AG04450 (cell line): ENCODE measurements around the gene ENKD1. TPM values are rescaled to one million over a fixed set of nuclear protein-coding genes. Genes with fewer than 3 reads are reported as not detected.
A peak's percentile ranks its signal among the peaks of the same experiment; 100 is the strongest.

Source experiments
- CTCF ChIA-PET: fragments of 300-600, 350-600 bp; formaldehyde crosslinking; extraction: SDS; loops from one replicate; lab custom pipeline; 2022; ENCODE audit warnings: antibody characterized with exemption, inconsistent platforms; lab: Charles Lee
- POLR2A ChIA-PET: fragments of 350-600 bp; formaldehyde crosslinking; extraction: SDS; loops from one replicate; lab custom pipeline; 2021; ENCODE audit warnings: antibody characterized with exemption, inconsistent platforms; lab: Yijun Ruan, JAX
- DNase-seq: peaks from one replicate; pipeline ENCODE4 v3.0.0-alpha.2; 2011; ENCODE audit warnings: low read depth, low spot score
- H3K27ac ChIP-seq: one replicate; pipeline ENCODE4 v1.5.1; 2012; ENCODE audit warnings: low read depth, low read length, control low read depth
- H3K27me3 ChIP-seq: one replicate; pipeline ENCODE4 v1.6.0; 2012; ENCODE audit warnings: low read length; ENCODE audit not compliant: control insufficient read depth, insufficient read depth
- H3K4me3 ChIP-seq: 2 replicates; pipeline ENCODE4 v1.5.1; 2011; ENCODE audit warnings: mild to moderate bottlenecking, low read depth, low read length, control low read depth
- H3K9me3 ChIP-seq: 2 replicates; pipeline ENCODE4 v1.5.1; 2012; ENCODE audit warnings: low read length; ENCODE audit not compliant: control insufficient read depth, insufficient read depth
- polyA plus RNA-seq: library from polyadenylated mRNA; depleted of rRNA; stranded (reverse); fragments of >200 nt; gene quantifications from 2 replicates; pipeline ENCODE4 v1.2.3, GENCODE V29; 2011
- TF ChIP-seq, protein P1 (sequence below): IDR thresholded peaks from 2 replicates; pipeline ENCODE4 v1.5.1; 2011; ENCODE audit warnings: low read depth, low read length, control low read depth, inconsistent platforms

ENKD1 gene
- polyA plus RNA-seq, 1 experiment = 3.6 TPM

DNA sequence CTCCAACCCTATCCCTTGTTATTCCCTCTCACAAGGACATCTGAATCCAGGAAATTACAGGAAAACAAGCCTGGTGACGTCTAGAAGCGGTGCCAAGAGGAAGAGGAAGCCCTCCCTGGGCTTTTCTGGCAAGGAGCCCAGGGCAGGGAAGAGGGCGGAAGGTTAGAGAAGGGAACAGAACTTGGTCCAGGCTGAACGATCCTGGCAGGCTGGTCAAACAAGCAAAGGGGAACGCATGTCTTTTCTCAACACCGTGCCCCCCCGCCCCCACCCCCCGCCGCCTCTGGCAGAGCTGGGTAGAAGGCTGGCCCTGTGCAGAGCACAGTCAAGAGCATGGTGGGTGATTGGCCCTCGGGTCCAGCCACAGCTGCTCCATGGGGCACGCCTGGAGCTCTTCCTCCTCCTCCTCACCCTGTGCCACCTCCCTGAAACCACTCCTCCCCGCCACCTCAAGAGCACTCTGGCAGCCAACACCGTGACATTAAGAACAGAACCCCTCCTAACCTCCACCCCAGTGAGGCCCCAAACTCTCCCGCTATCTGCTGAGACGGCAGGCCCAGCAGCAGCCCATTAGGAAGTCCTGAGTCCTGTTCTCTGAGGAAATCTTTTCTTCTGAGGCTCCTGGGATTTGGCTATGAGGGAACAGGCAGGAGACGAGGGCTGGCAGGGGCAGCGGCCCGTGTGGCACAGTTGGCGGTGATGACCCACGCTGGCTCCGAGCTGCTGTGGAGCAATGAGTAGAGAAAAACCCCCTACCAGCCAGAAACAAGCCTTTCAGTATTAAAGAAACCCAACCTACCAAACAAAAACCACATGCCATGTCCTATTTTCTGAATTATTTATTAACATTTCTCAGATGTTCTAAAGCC lies 7.4 kb upstream of the ENKD1 start:
- H3K9me3 ChIP-seq = no peaks in the 10 kb centered on the region
- H3K27me3 ChIP-seq = no peaks in the 10 kb centered on the region
- POLR2A ChIA-PET = interaction anchor here (0.5 to 0.6 kb wide), 2 partner anchors 59 to 168 kb away, joined by 3 to 8 read pairs; no protein-coding TSS in a partner anchor
- H3K27ac ChIP-seq = peak overlapping the region; percentile 11
- DNase-seq = no peak
- TF ChIP-seq, protein P1, sequence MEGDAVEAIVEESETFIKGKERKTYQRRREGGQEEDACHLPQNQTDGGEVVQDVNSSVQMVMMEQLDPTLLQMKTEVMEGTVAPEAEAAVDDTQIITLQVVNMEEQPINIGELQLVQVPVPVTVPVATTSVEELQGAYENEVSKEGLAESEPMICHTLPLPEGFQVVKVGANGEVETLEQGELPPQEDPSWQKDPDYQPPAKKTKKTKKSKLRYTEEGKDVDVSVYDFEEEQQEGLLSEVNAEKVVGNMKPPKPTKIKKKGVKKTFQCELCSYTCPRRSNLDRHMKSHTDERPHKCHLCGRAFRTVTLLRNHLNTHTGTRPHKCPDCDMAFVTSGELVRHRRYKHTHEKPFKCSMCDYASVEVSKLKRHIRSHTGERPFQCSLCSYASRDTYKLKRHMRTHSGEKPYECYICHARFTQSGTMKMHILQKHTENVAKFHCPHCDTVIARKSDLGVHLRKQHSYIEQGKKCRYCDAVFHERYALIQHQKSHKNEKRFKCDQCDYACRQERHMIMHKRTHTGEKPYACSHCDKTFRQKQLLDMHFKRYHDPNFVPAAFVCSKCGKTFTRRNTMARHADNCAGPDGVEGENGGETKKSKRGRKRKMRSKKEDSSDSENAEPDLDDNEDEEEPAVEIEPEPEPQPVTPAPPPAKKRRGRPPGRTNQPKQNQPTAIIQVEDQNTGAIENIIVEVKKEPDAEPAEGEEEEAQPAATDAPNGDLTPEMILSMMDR = no peak
- H3K4me3 ChIP-seq = no peak overlapping the region
- CTCF ChIA-PET = interaction anchor here (0.5 to 11.4 kb wide), 9 partner anchors 9 to 359 kb away, joined by 3 to 181 read pairs (median 7); partner anchors contain the start of genes RANBP10 and TSNAXIP1

DNA sequence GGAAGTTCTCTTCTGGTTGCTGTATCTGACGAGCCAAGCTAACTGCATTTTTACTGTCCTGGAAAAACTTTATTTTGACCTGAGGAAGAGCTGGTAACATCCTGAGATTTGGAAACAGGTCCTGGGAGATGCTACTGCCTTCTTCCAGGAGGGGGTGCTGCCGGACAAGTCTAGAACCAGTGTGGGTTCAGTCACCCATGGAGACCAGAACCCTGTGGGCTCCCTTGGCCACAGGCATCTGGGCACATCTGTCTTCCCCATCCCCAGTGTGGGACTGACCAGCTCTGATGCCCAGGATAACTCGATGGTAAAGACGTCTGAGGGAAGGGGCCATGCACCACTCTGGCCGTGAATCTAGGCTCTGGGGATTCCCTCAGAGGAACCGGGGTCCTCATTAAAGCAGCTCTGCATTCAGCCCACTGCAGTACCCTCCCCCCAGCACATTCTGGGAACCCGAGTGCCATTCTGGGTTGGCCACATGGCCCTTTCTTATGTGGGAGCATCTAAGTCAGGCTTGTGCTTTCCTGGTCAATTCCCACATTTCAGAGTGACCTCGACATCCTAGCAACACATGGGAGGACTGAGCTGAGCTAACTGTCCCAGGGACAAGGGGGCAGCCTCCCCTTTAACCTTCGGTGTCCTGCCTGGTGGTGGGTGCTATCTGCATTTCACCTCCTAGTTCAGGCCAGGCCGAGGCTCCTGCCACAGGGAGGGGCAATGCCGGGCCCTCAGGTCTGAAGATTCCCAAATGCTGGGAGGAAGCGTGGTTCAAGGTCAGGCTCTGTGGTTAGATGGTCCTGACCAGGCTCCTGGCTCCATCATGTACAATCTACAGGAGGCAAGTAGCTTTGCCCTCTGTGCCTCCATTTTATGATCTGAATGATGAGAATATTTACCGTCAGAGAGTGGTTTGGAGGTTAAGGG lies 6.5 kb upstream of the ENKD1 start:
- Histone ChIP-seq H3K27ac (no peak overlapping the region), H3K27me3 (no peaks in the 10 kb centered on the region), H3K9me3 (no peaks in the 10 kb centered on the region), H3K4me3 (no peak overlapping the region)
- DNase-seq = peak; percentile 56
- ChIA-PET CTCF (interaction anchor here (0.5 to 11.4 kb wide), 22 partner anchors 10 to 360 kb away, joined by 3 to 181 read pairs (median 4); partner anchors contain the start of genes NRN1L, RANBP10 and TSNAXIP1), POLR2A (interaction anchor here (0.5 to 0.9 kb wide), 2 partner anchors 110 to 252 kb away, joined by 3 to 5 read pairs; partner anchors contain the start of gene CTCF)
- TF ChIP-seq, protein P1 = peak; percentile 83

DNA sequence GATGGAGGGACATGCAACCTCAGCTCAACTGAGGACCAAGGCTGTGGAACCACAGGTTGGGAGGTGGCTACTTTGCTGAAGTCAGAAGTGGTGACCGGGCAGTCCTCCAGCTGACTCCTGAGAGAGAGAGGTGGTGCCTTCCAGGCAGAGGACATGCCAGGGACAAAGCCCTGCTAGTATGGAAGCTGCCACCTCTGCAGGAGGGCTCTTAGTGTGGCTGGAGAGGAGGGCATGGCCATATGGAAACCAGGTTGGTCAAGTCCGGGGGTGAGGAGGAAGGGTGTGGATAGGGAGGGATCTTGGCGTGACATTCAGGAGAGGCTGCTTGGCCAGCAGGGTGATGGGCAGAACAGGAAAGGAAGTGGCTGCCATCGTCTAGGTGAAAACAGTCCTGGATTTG lies 5.8 kb upstream of the ENKD1 start:
- H3K27me3 ChIP-seq = no peaks in the 10 kb centered on the region
- CTCF ChIA-PET = interaction anchor here (0.6 to 11.4 kb wide), 17 partner anchors 11 to 258 kb away, joined by 3 to 181 read pairs (median 5); partner anchors contain the start of genes NRN1L, RANBP10 and TSNAXIP1
- TF ChIP-seq, protein P1 = no peak
- POLR2A ChIA-PET = interaction anchor here (0.5 to 0.9 kb wide), 3 partner anchors 110 to 252 kb away, joined by 3 to 5 read pairs (median 5); partner anchors contain the start of gene CTCF
- H3K4me3 ChIP-seq = no peak overlapping the region
- DNase-seq = no peak
- H3K9me3 ChIP-seq = no peaks in the 10 kb centered on the region
- H3K27ac ChIP-seq = no peak overlapping the region

DNA sequence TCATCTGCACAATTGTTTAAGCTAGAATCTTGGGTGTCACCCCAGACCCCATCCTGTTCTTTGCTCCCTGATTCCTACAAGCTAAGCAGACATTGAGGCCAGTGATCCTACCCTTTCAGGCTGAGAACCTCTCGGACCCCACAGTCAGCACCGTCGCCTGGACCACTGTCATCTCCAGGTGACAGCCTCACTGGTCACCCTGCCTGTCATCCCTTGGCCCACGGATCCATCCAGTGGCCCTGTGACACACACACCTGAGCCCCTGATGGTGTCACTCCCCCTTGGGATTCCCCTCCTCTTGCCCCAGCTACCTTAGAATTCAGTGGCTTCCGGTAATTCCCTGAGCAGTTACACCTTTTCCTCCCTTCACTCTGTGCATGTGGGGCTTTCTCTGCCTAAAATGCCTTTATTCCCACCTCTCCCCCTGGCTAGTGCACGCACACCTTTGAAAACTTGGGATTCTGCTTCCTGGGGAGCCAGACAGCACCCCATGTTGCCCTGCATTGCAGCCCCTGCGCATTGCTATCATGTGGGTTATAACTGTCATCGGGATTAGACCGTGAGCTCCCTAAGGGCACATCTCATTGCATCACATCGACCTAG lies 3.0 kb upstream of the ENKD1 start:
- TF ChIP-seq, protein P1 = no peak
- Histone ChIP-seq H3K9me3 (no peaks in the 10 kb centered on the region), H3K4me3 (no peak overlapping the region), H3K27ac (no peak overlapping the region), H3K27me3 (no peaks in the 10 kb centered on the region)
- POLR2A ChIA-PET = no interaction called here
- CTCF ChIA-PET = interaction anchor here (1.0 to 11.4 kb wide), 3 partner anchors 122 to 147 kb away, joined by 5 to 181 read pairs (median 11); no protein-coding TSS in a partner anchor
- no peak for DNase-seq
